Right atrium auricular region (tissue), 2 donors: ENCODE measurements around the gene GOLGA5. TPM values are rescaled to one million over a fixed set of nuclear protein-coding genes. Genes with fewer than 3 reads are reported as not detected.
"Not testable (repeated sequence)": the region's sequence is repeated elsewhere in the genome, so short reads cannot be mapped to it uniquely, and the experiment has no call there.

Experiments used
- DNase-seq: peaks from one replicate; pipeline ENCODE4 v3.0.0-alpha.2; 2019; ENCODE audit warnings: low spot score
- H3K27ac ChIP-seq, 2 donors: fragments of 200-600 bp; sonication (generic); 1 replicate in 1 of 2; 2 replicates in 1 of 2; pipeline ENCODE4 v1.5.1; 2016 to 2019
- H3K27me3 ChIP-seq, 2 donors: fragments of 200-600 bp; sonication (generic); one replicate each; pipeline versions ENCODE4 v1.5.1 to v1.6.0; 2017 to 2019
- H3K36me3 ChIP-seq: fragments of 200-600 bp; sonication (generic); one replicate; pipeline ENCODE4 v1.5.1; 2016
- H3K4me1 ChIP-seq, 2 donors: fragments of 200-600 bp; sonication (generic); one replicate each; pipeline versions ENCODE4 v1.5.1 to v1.6.0; 2017 to 2019
- H3K4me3 ChIP-seq, 2 donors: fragments of 200-600 bp; sonication (generic); 1 replicate in 1 of 2; 2 replicates in 1 of 2; pipeline ENCODE4 v1.5.1; 2017 to 2019; ENCODE audit warnings: mild to moderate bottlenecking in 1 of 2, moderate library complexity in 1 of 2
- H3K9me3 ChIP-seq, 2 donors: fragments of 200-600 bp; sonication (generic); one replicate each; pipeline ENCODE4 v1.5.1; 2019
- total RNA-seq, 2 donors: library from RNA; depleted of rRNA; stranded (reverse); fragments of >200 nt; gene quantifications; one replicate each; pipeline ENCODE4 v1.1.0, GENCODE V29; 2016
- TF ChIP-seq, protein P1 (sequence below), 2 donors: fragments of 200-600 bp; sonication (generic); IDR thresholded peaks; one replicate each; pipeline ENCODE4 v1.5.1; 2019; ENCODE audit warnings: antibody characterized with exemption in 2 of 2

Gene GOLGA5
- total RNA-seq, 2 donors from 2014 or later = 24.2 to 28.3 TPM

DNA sequence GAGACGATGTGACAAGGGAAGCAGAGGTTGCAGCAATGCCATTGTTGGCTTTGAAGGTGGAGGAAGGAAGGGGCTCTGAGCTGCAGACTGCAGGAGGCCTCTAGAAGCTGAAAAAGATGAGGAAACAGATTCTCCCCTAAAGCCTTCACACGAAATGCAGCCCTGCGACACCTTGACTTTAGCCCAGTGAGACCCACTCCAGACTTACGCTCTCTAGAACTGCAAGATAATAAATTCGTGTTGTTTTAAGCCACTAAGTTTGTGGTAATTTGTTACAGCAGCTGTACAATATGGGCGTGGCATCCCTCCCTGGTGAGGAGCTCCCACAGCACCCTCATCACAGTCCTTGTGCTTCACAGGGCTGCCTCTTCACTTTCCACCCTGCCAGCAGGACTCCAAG lies 53.2 kb downstream of the GOLGA5 start:
- peaks cover 0 to 8% of the 10 kb centered on the region in 2 donors for H3K4me1 ChIP-seq
- H3K9me3 ChIP-seq = no peaks in the 10 kb centered on the region
- no peaks in the 10 kb centered on the region for H3K27me3 ChIP-seq
- H3K36me3 ChIP-seq = no peaks in the 10 kb centered on the region
- no peak overlapping the region for H3K4me3 ChIP-seq
- DNase-seq = no peak
- TF ChIP-seq, protein P1, sequence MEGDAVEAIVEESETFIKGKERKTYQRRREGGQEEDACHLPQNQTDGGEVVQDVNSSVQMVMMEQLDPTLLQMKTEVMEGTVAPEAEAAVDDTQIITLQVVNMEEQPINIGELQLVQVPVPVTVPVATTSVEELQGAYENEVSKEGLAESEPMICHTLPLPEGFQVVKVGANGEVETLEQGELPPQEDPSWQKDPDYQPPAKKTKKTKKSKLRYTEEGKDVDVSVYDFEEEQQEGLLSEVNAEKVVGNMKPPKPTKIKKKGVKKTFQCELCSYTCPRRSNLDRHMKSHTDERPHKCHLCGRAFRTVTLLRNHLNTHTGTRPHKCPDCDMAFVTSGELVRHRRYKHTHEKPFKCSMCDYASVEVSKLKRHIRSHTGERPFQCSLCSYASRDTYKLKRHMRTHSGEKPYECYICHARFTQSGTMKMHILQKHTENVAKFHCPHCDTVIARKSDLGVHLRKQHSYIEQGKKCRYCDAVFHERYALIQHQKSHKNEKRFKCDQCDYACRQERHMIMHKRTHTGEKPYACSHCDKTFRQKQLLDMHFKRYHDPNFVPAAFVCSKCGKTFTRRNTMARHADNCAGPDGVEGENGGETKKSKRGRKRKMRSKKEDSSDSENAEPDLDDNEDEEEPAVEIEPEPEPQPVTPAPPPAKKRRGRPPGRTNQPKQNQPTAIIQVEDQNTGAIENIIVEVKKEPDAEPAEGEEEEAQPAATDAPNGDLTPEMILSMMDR (IDR thresholded peaks at IDR 0.05) = no peak
- no peak overlapping the region for H3K27ac ChIP-seq

DNA sequence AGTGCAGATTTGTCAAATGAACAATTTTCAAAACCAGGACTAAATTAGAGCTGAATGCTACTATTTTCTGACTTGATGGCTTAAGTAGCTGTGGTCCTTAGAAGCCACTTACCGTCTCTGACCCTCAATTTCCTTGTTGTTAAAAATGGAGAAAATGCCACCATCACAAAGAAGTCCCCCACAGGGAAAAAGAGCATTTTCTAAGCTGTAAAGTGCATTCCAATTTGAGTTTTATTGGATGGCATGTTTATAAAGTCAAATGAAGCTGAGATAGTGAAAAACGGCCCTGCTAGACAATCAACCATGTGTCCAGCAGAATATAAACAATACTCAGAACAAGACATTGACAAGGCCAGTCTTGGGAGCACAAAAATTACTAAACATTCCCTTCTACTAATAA lies 53.6 kb downstream of the GOLGA5 start:
- Histone ChIP-seq H3K4me3 (no peak overlapping the region), H3K9me3 (no peaks in the 10 kb centered on the region), H3K27ac (no peak overlapping the region), H3K4me1 (peaks cover 0 to 8% of the 10 kb centered on the region in 2 donors), H3K36me3 (no peaks in the 10 kb centered on the region), H3K27me3 (no peaks in the 10 kb centered on the region)
- TF ChIP-seq, protein P1 (IDR thresholded peaks at IDR 0.05) = no peak
- no peak for DNase-seq

DNA sequence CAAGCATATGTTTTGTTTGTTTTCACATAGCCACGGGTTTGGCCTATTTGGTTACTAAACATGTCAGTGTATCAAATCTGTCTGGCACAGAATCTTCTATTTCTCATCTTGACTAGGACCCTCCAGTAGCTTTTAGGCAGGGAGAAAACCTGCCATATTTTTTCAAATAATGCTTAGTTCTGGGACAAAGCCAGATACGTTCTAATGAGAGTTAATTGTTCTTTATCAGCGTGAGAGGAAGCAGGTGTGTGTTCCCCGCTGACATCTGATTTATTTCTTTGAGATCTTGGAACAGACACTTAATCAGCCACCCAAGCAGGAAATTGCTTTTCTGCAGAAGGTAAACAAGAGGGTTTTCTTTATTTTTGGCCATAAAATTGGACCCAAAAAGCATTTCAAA lies 54.8 kb downstream of the GOLGA5 start:
- H3K4me1 ChIP-seq = peaks cover 0 to 8% of the 10 kb centered on the region in 2 donors
- H3K4me3 ChIP-seq = no peak overlapping the region
- H3K36me3 ChIP-seq = no peaks in the 10 kb centered on the region
- no peak overlapping the region for H3K27ac ChIP-seq
- DNase-seq = no peak
- no peaks in the 10 kb centered on the region for H3K27me3 ChIP-seq
- no peaks in the 10 kb centered on the region for H3K9me3 ChIP-seq
- TF ChIP-seq, protein P1 (IDR thresholded peaks at IDR 0.05) = no peak

DNA sequence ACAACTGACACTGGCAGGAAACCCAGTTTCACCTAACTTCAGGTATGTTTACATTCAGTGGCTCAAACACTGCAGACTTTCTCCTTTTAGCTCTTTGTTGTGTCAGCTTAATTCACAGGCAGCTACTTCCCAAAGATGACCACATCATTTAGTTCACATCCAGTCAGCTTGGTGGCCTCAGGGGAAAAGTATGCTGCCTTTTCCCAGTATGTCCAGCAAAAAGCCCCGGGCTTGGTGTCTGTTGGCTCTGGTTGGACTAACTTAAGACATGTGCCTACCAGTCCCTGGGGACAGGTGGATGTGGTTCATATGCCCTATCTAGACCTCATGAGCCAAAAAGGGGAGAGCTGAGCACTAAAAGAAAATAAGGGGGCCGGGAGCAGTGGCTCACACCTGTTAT lies 56.4 kb downstream of the GOLGA5 start:
- Histone ChIP-seq H3K27me3 (no peaks in the 10 kb centered on the region), H3K36me3 (no peaks in the 10 kb centered on the region), H3K27ac (no peak overlapping the region), H3K9me3 (no peaks in the 10 kb centered on the region), H3K4me1 (peaks cover 0 to 8% of the 10 kb centered on the region in 2 donors), H3K4me3 (no peak overlapping the region)
- TF ChIP-seq, protein P1 (IDR thresholded peaks at IDR 0.05) = no peak
- DNase-seq = no peak

DNA sequence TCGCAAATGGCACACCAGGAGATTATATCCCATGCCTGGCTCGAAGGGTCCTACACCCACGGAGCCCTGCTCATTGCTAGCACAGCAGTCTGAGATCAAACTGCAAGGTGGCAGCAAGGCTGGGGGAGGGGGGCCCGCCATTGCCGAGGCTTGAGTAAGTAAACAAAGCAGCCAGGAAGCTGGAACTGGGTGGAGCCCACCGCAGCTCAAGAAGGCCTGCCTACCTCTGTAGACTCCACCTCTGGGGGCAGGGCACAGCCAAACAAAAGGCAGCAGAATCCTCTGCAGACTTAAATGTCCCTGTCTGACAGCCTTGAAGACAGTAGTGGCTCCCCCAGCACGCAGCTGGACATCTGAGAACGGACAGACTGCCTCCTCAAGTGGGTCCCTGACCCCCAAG lies 59.0 kb downstream of the GOLGA5 start:
- not testable (repeated sequence) for H3K4me3 ChIP-seq, H3K36me3 ChIP-seq, H3K27ac ChIP-seq, DNase-seq, H3K4me1 ChIP-seq, H3K27me3 ChIP-seq, H3K9me3 ChIP-seq

DNA sequence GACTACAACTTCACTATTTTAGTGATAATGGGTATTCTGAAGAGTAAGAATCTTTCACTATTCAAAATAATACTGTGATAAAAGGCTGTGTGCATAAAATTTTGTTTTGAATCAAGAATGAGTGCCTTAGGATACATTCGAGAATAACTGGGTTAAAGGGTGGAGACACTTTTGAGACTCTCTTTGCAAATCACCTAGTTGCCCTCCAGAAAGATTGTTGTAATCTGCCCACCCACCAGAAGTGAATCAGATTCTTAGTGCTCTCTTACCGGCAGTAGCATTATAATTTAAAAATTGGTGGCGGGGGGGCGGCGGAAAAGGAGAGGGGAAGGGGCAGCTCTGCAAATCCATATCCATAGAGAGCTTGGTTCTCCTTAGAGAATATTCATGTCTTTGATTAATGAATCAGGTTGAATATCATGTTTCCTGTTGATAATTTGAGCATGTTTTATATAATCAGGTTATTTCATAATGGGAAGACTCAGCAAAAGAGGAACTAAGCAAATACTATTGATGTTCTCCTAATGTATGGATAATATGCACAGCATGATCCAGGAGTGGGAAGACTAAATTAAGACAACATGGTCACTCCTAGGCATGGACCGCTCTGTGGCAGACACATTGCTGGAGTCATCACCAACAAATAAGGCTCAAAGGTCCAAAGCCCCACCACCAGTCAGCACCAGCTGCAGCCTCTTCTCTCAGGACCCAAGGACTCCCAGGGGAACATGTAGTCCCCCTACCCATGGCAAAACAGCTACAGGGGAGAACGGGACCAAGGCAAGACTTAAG lies 66.1 kb downstream of the GOLGA5 start:
- no peak for DNase-seq
- Histone ChIP-seq H3K4me1 (no peaks in the 10 kb centered on the region), H3K36me3 (no peaks in the 10 kb centered on the region), H3K27me3 (no peaks in the 10 kb centered on the region), H3K27ac (no peak overlapping the region), H3K9me3 (no peaks in the 10 kb centered on the region), H3K4me3 (no peak overlapping the region)
- TF ChIP-seq, protein P1 (IDR thresholded peaks at IDR 0.05) = no peak
